Dendritic cell treated with granulocyte-macrophage colony-stimulating factor and Interleukin-4, amounts not matched to agents 40 ng/mL and 50 ng/mL, for 4 days (primary cell): ENCODE data around the gene F2RL2.
"Not testable (repeated sequence)": the region's sequence is repeated elsewhere in the genome, so short reads cannot be mapped to it uniquely, and the experiment has no call there.

ENCODE experiments used
- H3K27ac Mint-ChIP-seq: one replicate; pipeline ENCODE4 v1.8.0; 2022; ENCODE audit warnings: mild to moderate bottlenecking, mixed read lengths
- H3K27me3 Mint-ChIP-seq: one replicate; pipeline ENCODE4 v1.8.0; 2022; ENCODE audit warnings: mild to moderate bottlenecking, mixed read lengths
- H3K36me3 Mint-ChIP-seq: one replicate; pipeline ENCODE4 v1.8.0; 2022; ENCODE audit warnings: low read depth, mixed read lengths
- H3K4me1 Mint-ChIP-seq: one replicate; pipeline ENCODE4 v1.8.0; 2022; ENCODE audit warnings: low read depth, mixed read lengths
- H3K4me3 Mint-ChIP-seq: one replicate; pipeline ENCODE4 v1.8.0; 2022; ENCODE audit warnings: mild to moderate bottlenecking, moderate library complexity, mixed read lengths
- H3K9me3 Mint-ChIP-seq: one replicate; pipeline ENCODE4 v1.8.0; 2022; ENCODE audit warnings: mixed read lengths
- intact Hi-C: fragments of 100-400 bp; cut with micrococcal nuclease; formaldehyde crosslinking; loops from one replicate; pipeline ENCODE4 v1.15.0; 2022

The F2RL2 gene

GRCh38 chr5:76610196-76610595 lies 13.0 kb downstream of the F2RL2 start:
- intact Hi-C loops: loop anchor here (2.0 kb wide), 1 partner anchor 73 kb away; no protein-coding TSS in a partner anchor
- H3K4me3 Mint-ChIP-seq: no peak overlapping the region
- no peak overlapping the region for H3K27ac Mint-ChIP-seq
- H3K4me1 Mint-ChIP-seq: peaks cover 18% of the 10 kb centered on the region
- peaks cover 66% of the 10 kb centered on the region for H3K36me3 Mint-ChIP-seq
- H3K9me3 Mint-ChIP-seq: no peaks in the 10 kb centered on the region
- no peaks in the 10 kb centered on the region for H3K27me3 Mint-ChIP-seq

- Mint-ChIP-seq H3K9me3 (no peaks in the 10 kb centered on the region), H3K4me3 (no peak overlapping the region), H3K4me1 (peaks cover 26% of the 10 kb centered on the region), H3K27ac (no peak overlapping the region), H3K27me3 (no peaks in the 10 kb centered on the region), H3K36me3 (peaks cover 63% of the 10 kb centered on the region)
- intact Hi-C loops: no loop called here
Measured at GRCh38 chr5:76608833-76609232, 14.4 kb downstream of the F2RL2 start.

- Mint-ChIP-seq H3K4me1 (peaks cover 37% of the 10 kb centered on the region), H3K36me3 (peaks cover 59% of the 10 kb centered on the region), H3K4me3 (no peak overlapping the region), H3K27me3 (no peaks in the 10 kb centered on the region), H3K9me3 (no peaks in the 10 kb centered on the region), H3K27ac (peak overlapping the region; percentile 56)
- intact Hi-C loops: no loop called here
Measured at GRCh38 chr5:76607353-76607871, 15.8 kb downstream of the F2RL2 start.

GRCh38 chr5:76606701-76607100 lies 16.5 kb downstream of the F2RL2 start:
- Mint-ChIP-seq H3K27me3 (no peaks in the 10 kb centered on the region), H3K4me3 (no peak overlapping the region), H3K36me3 (peaks cover 59% of the 10 kb centered on the region), H3K9me3 (no peaks in the 10 kb centered on the region), H3K4me1 (peaks cover 43% of the 10 kb centered on the region), H3K27ac (no peak overlapping the region)
- intact Hi-C loops: no loop called here

- Mint-ChIP-seq H3K9me3 (no peaks in the 10 kb centered on the region), H3K27me3 (no peaks in the 10 kb centered on the region), H3K4me1 (peaks cover 43% of the 10 kb centered on the region), H3K27ac (no peak overlapping the region), H3K36me3 (peaks cover 64% of the 10 kb centered on the region), H3K4me3 (no peak overlapping the region)
- intact Hi-C loops: no loop called here
Measured at GRCh38 chr5:76604838-76605237, 18.4 kb downstream of the F2RL2 start.

GRCh38 chr5:76603991-76604390 lies 19.2 kb downstream of the F2RL2 start:
- H3K27ac Mint-ChIP-seq, H3K27me3 Mint-ChIP-seq, H3K4me3 Mint-ChIP-seq, H3K9me3 Mint-ChIP-seq, intact Hi-C loops: not testable (repeated sequence)
- peaks cover 43% of the 10 kb centered on the region for H3K4me1 Mint-ChIP-seq
- H3K36me3 Mint-ChIP-seq: peaks cover 72% of the 10 kb centered on the region

- Mint-ChIP-seq H3K36me3 (peaks cover 65% of the 10 kb centered on the region), H3K27me3 (no peaks in the 10 kb centered on the region), H3K4me3 (no peak overlapping the region), H3K27ac (no peak overlapping the region), H3K4me1 (peaks cover 28% of the 10 kb centered on the region), H3K9me3 (no peaks in the 10 kb centered on the region)
- intact Hi-C loops: no loop called here
Measured at GRCh38 chr5:76602094-76602726, 21.0 kb downstream of the F2RL2 start.

- H3K4me3 Mint-ChIP-seq: no peak overlapping the region
- no peak overlapping the region for H3K27ac Mint-ChIP-seq
- peaks cover 25% of the 10 kb centered on the region for H3K4me1 Mint-ChIP-seq
- peaks cover 71% of the 10 kb centered on the region for H3K36me3 Mint-ChIP-seq
- intact Hi-C loops: loop anchor here (1.0 kb wide), 2 partner anchors 40 to 173 kb away; no protein-coding TSS in a partner anchor
- no peaks in the 10 kb centered on the region for H3K27me3 Mint-ChIP-seq
- H3K9me3 Mint-ChIP-seq: no peaks in the 10 kb centered on the region
Measured at GRCh38 chr5:76601470-76601869, 21.7 kb downstream of the F2RL2 start.

- Mint-ChIP-seq H3K9me3 (no peaks in the 10 kb centered on the region), H3K27me3 (no peaks in the 10 kb centered on the region), H3K4me1 (peaks cover 25% of the 10 kb centered on the region), H3K4me3 (no peak overlapping the region), H3K36me3 (peaks cover 73% of the 10 kb centered on the region), H3K27ac (no peak overlapping the region)
- intact Hi-C loops: loop anchor here (1.0 kb wide), 2 partner anchors 41 to 174 kb away; no protein-coding TSS in a partner anchor
Measured at GRCh38 chr5:76600716-76601115, 22.5 kb downstream of the F2RL2 start.

GRCh38 chr5:76598531-76598930 lies 24.7 kb downstream of the F2RL2 start:
- Mint-ChIP-seq H3K9me3 (no peaks in the 10 kb centered on the region), H3K27ac (no peak overlapping the region), H3K27me3 (no peaks in the 10 kb centered on the region), H3K36me3 (peaks cover 74% of the 10 kb centered on the region), H3K4me3 (no peak overlapping the region), H3K4me1 (peaks cover 13% of the 10 kb centered on the region)
- intact Hi-C loops: no loop called here

- Mint-ChIP-seq H3K27me3 (no peaks in the 10 kb centered on the region), H3K36me3 (peaks cover 77% of the 10 kb centered on the region), H3K9me3 (no peaks in the 10 kb centered on the region), H3K4me3 (no peak overlapping the region), H3K27ac (no peak overlapping the region), H3K4me1 (no peaks in the 10 kb centered on the region)
- intact Hi-C loops: no loop called here
Measured at GRCh38 chr5:76595755-76596481, 27.3 kb downstream of the F2RL2 start.

- H3K4me3 Mint-ChIP-seq: no peak overlapping the region
- intact Hi-C loops: no loop called here
- no peaks in the 10 kb centered on the region for H3K9me3 Mint-ChIP-seq
- no peaks in the 10 kb centered on the region for H3K4me1 Mint-ChIP-seq
- peaks cover 75% of the 10 kb centered on the region for H3K36me3 Mint-ChIP-seq
- no peaks in the 10 kb centered on the region for H3K27me3 Mint-ChIP-seq
- H3K27ac Mint-ChIP-seq: no peak overlapping the region
Measured at GRCh38 chr5:76594107-76594506, 29.1 kb downstream of the F2RL2 start.

- Mint-ChIP-seq H3K4me1 (no peaks in the 10 kb centered on the region), H3K27ac (no peak overlapping the region), H3K36me3 (peaks cover 75% of the 10 kb centered on the region), H3K9me3 (no peaks in the 10 kb centered on the region), H3K27me3 (no peaks in the 10 kb centered on the region), H3K4me3 (no peak overlapping the region)
- intact Hi-C loops: no loop called here
Measured at GRCh38 chr5:76592692-76593091, 30.5 kb downstream of the F2RL2 start.

- H3K27me3 Mint-ChIP-seq: no peaks in the 10 kb centered on the region
- intact Hi-C loops: no loop called here
- H3K9me3 Mint-ChIP-seq: no peaks in the 10 kb centered on the region
- peaks cover 62% of the 10 kb centered on the region for H3K36me3 Mint-ChIP-seq
- H3K27ac Mint-ChIP-seq: no peak overlapping the region
- no peak overlapping the region for H3K4me3 Mint-ChIP-seq
- no peaks in the 10 kb centered on the region for H3K4me1 Mint-ChIP-seq
Measured at GRCh38 chr5:76591366-76591765, 31.8 kb downstream of the F2RL2 start.
